ENCODE results near the gene SLC26A1.

Gene SLC26A1

DNA sequence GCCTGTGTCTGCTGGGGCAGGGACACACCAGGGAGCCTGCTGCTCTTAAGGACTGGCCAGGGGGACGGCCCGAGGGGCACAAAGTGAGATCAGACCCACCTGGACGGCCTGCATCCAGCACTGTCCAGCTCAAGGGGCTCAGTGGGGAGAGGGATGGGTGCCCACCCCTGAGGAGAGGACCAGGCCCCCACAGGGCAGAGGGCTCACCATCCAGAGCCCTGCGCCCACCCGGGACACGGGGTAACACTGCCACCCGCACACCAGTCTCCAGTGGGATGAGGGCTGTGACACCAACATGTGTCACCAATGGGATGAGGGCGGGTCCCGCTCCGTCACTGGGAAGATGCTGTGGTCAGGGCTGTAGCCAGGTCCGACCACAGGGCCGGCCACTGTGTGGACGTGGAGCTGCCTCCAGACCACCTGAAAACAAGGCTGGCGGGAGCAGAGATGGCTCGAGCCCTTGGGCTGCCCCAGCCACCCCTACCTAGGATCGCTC lies 33.0 kb downstream of the SLC26A1 start:
- TF ChIP-seq, protein P1, sequence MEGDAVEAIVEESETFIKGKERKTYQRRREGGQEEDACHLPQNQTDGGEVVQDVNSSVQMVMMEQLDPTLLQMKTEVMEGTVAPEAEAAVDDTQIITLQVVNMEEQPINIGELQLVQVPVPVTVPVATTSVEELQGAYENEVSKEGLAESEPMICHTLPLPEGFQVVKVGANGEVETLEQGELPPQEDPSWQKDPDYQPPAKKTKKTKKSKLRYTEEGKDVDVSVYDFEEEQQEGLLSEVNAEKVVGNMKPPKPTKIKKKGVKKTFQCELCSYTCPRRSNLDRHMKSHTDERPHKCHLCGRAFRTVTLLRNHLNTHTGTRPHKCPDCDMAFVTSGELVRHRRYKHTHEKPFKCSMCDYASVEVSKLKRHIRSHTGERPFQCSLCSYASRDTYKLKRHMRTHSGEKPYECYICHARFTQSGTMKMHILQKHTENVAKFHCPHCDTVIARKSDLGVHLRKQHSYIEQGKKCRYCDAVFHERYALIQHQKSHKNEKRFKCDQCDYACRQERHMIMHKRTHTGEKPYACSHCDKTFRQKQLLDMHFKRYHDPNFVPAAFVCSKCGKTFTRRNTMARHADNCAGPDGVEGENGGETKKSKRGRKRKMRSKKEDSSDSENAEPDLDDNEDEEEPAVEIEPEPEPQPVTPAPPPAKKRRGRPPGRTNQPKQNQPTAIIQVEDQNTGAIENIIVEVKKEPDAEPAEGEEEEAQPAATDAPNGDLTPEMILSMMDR (IDR thresholded peaks at IDR 0.05): no peak
- Histone ChIP-seq H3K4me3 (no peak overlapping the region), H3K27ac (no peak overlapping the region)
- no peak for DNase-seq (ENCODE audit: low spot score)

DNA sequence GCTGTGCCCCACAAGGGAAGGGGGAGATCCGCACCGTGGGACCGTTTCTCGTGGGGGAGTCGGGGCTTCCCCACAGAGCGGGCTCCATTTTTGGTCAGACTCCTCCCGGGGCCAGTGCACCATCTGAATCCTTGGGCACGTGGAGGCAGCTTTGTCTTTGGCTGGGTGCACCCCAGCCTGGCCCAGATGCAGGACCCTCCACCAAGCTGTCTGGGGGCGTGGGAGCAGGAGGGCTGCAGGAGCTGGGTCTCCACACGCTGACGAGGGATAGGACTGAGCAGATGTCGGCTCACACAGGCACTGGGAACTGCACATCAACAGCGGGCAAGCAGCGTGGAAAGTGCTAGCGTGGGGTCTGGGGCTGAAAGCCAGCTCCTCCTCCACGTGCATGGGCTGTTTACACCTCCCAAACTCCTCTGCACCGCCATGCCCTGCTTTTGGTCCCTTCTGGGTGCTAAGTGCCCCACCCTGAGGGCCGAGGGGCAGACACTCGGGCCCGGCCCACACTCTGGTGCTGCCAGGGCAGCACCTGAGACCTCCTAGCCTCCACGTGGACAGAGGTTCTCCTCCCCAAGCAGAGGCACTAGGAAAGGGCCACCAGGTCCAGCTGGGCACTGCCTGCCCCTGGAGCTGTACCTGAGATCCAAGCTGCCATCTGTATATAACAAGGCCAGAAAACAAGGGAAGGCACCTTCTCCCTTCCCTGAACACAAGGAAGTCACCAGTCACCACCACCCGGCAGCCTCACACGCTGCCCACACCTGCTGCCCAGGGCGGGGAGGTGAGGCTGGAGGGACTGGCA lies 33.7 kb downstream of the SLC26A1 start:
- DNase-seq (ENCODE audit: low spot score): no peak
- Histone ChIP-seq H3K27ac (no peak overlapping the region), H3K4me3 (no peak overlapping the region)
- TF ChIP-seq, protein P1 (IDR thresholded peaks at IDR 0.05): no peak

DNA sequence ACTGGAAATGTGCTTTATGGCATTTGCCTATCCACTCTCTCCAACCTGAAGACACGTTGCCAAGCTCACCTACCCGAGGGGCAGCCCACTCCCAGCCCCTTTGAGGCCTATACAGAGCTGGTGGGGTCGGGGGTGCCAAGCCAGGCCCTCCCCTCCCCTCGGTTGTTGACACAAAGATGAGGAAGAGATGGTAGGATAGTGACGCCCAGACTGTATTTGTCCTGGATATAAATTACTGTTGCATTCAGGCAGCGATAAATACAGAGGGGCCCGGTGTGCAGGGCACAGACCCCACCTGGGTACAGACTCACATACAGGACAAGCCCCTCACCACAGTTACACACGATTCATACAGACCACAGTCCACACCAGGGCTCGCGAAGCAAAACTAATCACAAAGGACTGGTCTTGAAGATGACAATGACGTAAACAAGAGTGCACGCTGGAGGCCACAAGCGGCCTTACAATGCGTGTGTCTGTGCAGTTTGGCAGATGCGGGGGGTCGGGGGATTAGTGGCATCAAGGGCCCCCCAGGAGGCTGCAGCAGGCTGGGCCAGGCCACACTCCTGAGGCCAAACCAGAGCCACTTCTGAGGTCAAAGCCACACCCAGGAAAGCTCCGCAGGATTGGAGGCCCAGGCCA lies 34.4 kb downstream of the SLC26A1 start:
- Histone ChIP-seq H3K4me3 (no peak overlapping the region), H3K27ac (no peak overlapping the region)
- TF ChIP-seq, protein P1 (IDR thresholded peaks at IDR 0.05): no peak
- no peak for DNase-seq (ENCODE audit: low spot score)

DNA sequence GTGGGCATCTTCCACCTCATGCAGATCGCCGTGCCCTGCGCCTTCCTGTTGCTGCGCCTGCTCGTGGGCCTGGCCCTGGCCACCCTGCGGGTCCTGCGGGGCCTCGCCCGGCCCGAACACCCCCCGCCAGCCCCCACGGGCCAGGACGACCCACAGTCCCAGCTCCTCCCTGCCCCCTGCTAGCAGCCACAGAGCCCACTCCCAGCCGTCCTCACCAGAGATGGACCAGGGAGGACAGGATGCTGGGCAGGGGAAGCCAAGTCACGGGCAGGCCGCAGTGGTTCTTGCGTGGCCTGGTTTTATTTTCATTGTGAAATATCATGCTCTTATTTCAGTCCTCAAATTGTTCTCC lies 34.9 kb downstream of the SLC26A1 start:
- no peak for DNase-seq (ENCODE audit: low spot score)
- TF ChIP-seq, protein P1 (IDR thresholded peaks at IDR 0.05): no peak
- H3K27ac ChIP-seq: no peak overlapping the region
- no peak overlapping the region for H3K4me3 ChIP-seq

DNA sequence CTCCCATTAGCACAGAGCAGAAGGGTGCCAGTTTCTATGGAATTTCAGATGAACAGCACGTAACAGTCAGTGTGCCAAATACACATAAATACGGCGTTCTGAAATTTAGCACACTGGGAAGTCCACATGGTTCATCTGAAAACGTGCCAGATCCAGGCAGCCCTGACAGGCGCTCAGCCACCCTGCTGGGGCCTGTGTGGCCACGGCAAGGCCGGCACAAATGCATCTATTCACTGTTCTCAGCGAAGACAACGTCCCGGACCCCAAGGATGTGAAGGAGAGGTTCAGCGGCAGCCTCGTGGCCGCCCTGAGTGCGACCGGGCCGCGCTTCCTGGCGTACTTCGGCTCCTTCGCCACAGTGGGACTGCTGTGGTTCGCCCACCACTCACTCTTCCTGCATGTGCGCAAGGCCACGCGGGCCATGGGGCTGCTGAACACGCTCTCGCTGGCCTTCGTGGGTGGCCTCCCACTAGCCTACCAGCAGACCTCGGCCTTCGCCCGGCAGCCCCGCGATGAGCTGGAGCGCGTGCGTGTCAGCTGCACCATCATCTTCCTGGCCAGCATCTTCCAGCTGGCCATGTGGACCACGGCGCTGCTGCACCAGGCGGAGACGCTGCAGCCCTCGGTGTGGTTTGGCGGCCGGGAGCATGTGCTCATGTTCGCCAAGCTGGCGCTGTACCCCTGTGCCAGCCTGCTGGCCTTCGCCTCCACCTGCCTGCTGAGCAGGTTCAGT lies 35.5 kb downstream of the SLC26A1 start:
- TF ChIP-seq, protein P1 (IDR thresholded peaks at IDR 0.05): no peak
- Histone ChIP-seq H3K4me3 (no peak overlapping the region), H3K27ac (no peak overlapping the region)
- DNase-seq (ENCODE audit: low spot score): no peak

DNA sequence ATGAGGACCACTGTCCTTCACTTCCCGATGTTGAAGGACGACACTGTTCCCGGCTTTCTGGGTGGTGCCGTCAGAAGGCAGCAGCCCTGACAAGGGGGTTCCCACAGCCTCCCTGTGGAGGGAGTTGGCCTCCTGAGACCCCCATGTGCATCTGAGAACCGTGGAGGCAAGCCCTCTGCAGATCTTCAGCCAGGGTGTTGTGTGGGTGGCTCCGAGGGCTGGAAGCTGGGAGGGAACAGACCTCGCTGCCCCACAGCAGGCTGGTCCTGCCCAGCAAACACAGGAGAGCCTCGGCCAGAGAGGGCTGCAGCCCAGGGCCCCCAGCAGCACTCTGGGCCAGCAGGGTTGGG lies 36.0 kb downstream of the SLC26A1 start:
- Histone ChIP-seq H3K4me3 (no peak overlapping the region), H3K27ac (no peak overlapping the region)
- DNase-seq (ENCODE audit: low spot score): no peak
- TF ChIP-seq, protein P1 (IDR thresholded peaks at IDR 0.05): no peak
